Osteoblast (primary cell): ENCODE measurements around the gene ZCCHC24. TPM values are rescaled to one million over a fixed set of nuclear protein-coding genes. Genes with fewer than 3 reads are reported as not detected.
"Not testable (repeated sequence)": the region's sequence is repeated elsewhere in the genome, so short reads cannot be mapped to it uniquely, and the experiment has no call there.

Source experiments
- DNase-seq: peaks from one replicate; pipeline ENCODE4 v3.0.0; 2011; ENCODE audit warnings: low spot score, mixed read lengths; ENCODE audit not compliant: insufficient read length; ENCODE audit errors: missing footprints
- H2AFZ ChIP-seq: 2 replicates; pipeline ENCODE4 v1.6.0; 2011; ENCODE audit warnings: mild to moderate bottlenecking, low read length
- H3K27ac ChIP-seq: 2 replicates; pipeline ENCODE4 v1.5.1; 2011; ENCODE audit warnings: mild to moderate bottlenecking, low read depth, low read length, moderate library complexity
- H3K27me3 ChIP-seq: 2 replicates; pipeline ENCODE4 v1.6.0; 2012; ENCODE audit warnings: mild to moderate bottlenecking, control low read depth, inconsistent platforms, low read length, moderate library complexity; ENCODE audit not compliant: insufficient read depth
- H3K36me3 ChIP-seq: 2 replicates; pipeline ENCODE4 v1.5.1; 2011; ENCODE audit warnings: mild to moderate bottlenecking, low read length, control low read depth, moderate library complexity; ENCODE audit not compliant: insufficient read depth
- H3K4me1 ChIP-seq: 2 replicates; pipeline ENCODE4 v1.5.1; 2011; ENCODE audit warnings: mild to moderate bottlenecking, low read length, control low read depth, moderate library complexity; ENCODE audit not compliant: insufficient read depth
- H3K4me2 ChIP-seq: 2 replicates; pipeline ENCODE4 v1.6.0; 2011; ENCODE audit warnings: mild to moderate bottlenecking, low read length; ENCODE audit not compliant: insufficient read depth
- H3K4me3 ChIP-seq: fragments of 200-600 bp; sonication (generic); 3 replicates; pipeline ENCODE4 v1.5.1; 2012; ENCODE audit warnings: mild to moderate bottlenecking, low read length, inconsistent platforms; ENCODE audit not compliant: insufficient read depth
- H3K79me2 ChIP-seq: 2 replicates; pipeline ENCODE4 v1.6.0; 2012; ENCODE audit warnings: mild to moderate bottlenecking, low read length, control low read depth, inconsistent platforms; ENCODE audit not compliant: insufficient read depth
- H3K9me3 ChIP-seq: 2 replicates; pipeline ENCODE4 v1.5.1; 2011; ENCODE audit warnings: low read depth, low read length, control low read depth
- H4K20me1 ChIP-seq: 2 replicates; pipeline ENCODE4 v1.6.0; 2012; ENCODE audit warnings: mild to moderate bottlenecking, low read length, control low read depth; ENCODE audit not compliant: insufficient read depth
- total RNA-seq: library from RNA; depleted of rRNA; stranded (reverse); fragments of >200 nt; gene quantifications from 2 replicates; pipeline ENCODE4 v1.2.3, GENCODE V29; 2012
- TF ChIP-seq, protein P1 (sequence below): IDR thresholded peaks from 2 replicates; pipeline ENCODE4 v1.5.1; 2011; ENCODE audit warnings: mild to moderate bottlenecking, low read depth, low read length, moderate library complexity; ENCODE audit errors: extremely low read depth

The ZCCHC24 gene
- total RNA-seq, 1 donor = 48.5 TPM

DNA sequence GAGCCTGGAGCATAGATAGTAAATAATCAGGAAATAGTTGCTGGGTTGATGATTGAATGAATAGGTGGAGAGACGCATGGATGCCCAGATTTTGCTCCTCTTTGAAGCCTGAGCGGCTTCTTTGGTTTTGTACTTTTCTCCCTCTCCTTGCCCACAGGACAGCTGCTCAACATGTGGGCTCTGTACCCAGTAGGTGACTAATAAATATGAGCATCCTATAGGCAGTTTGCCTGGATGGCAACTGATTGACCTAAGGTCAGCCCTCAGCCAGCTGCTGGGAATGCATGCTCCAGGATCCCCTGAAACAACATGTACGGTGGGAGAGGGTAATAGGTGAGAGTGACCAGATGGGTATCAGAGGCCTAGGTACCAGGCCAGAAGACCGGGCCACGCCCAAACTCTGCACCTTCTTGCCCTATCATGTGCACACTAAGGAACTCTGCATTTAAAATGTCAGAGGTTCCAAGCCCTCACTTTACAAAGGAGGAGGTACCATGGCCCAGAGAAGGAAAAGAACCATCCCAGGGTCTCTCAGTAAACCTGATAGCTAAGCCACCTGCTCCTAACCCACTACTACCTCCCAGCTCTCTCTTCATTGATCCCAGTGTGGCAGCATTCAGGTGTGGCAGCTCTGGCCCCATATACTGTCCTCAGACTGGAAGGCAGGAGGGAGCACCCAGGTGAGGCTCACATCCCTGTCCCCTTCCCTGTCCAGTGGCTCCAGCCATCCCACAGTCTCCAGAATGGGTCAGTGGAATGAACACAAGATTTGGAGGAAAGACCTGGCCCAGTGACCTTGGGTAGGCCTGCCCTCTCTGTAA is 2.7 kb upstream of the ZCCHC24 start:
- TF ChIP-seq, protein P1, sequence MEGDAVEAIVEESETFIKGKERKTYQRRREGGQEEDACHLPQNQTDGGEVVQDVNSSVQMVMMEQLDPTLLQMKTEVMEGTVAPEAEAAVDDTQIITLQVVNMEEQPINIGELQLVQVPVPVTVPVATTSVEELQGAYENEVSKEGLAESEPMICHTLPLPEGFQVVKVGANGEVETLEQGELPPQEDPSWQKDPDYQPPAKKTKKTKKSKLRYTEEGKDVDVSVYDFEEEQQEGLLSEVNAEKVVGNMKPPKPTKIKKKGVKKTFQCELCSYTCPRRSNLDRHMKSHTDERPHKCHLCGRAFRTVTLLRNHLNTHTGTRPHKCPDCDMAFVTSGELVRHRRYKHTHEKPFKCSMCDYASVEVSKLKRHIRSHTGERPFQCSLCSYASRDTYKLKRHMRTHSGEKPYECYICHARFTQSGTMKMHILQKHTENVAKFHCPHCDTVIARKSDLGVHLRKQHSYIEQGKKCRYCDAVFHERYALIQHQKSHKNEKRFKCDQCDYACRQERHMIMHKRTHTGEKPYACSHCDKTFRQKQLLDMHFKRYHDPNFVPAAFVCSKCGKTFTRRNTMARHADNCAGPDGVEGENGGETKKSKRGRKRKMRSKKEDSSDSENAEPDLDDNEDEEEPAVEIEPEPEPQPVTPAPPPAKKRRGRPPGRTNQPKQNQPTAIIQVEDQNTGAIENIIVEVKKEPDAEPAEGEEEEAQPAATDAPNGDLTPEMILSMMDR = no peak
- DNase-seq = no peak
- Histone ChIP-seq H3K4me3 (no peak overlapping the region), H3K4me1 (peaks cover 21% of the 10 kb centered on the region), H3K9me3 (no peaks in the 10 kb centered on the region), H3K27me3 (no peaks in the 10 kb centered on the region), H3K27ac (no peak overlapping the region), H3K36me3 (no peaks in the 10 kb centered on the region), H2AFZ (no peak overlapping the region), H4K20me1 (peaks cover 12% of the 10 kb centered on the region), H3K79me2 (peaks cover 17% of the 10 kb centered on the region), H3K4me2 (no peak overlapping the region)

DNA sequence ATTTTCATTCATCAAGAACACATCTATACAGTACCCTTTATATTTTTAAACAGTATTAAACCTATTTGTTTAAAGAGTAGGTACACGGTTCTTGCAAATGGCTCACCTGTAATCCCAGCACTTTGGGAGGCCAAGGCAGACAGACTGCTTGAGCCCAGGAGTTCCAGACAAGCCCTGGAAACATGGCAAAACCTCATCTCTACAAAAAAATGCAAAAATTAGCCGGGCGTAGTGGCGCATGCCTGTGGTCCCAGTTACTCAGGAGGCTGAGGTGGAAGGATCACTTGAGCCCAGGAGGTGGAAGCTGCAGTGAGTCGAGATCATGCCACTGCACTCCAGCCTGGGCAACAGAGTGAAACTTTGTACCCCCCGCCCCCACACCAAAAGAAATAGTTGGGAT is 1.8 kb upstream of the ZCCHC24 start:
- H3K4me2 ChIP-seq = peak overlapping the region; percentile 100

GRCh38 chr10:79446758-79447084 is 1.3 kb upstream of the ZCCHC24 start:
- H3K4me1 ChIP-seq = peaks cover 29% of the 10 kb centered on the region
- no peak overlapping the region for H3K27ac ChIP-seq
- peak overlapping the region; percentile 71 for H3K4me3 ChIP-seq
- H3K79me2 ChIP-seq = peaks cover 31% of the 10 kb centered on the region
- peak overlapping the region; percentile 64 for H2AFZ ChIP-seq
- peak overlapping the region; percentile 100 for H3K4me2 ChIP-seq
- H3K9me3 ChIP-seq = no peaks in the 10 kb centered on the region
- peaks cover 21% of the 10 kb centered on the region for H4K20me1 ChIP-seq
- TF ChIP-seq, protein P1 = no peak
- no peak for DNase-seq
- no peaks in the 10 kb centered on the region for H3K27me3 ChIP-seq
- H3K36me3 ChIP-seq = no peaks in the 10 kb centered on the region

More for the DNA sequence above, 1.8 kb upstream of the ZCCHC24 start:
- Histone ChIP-seq H4K20me1 (peaks cover 17% of the 10 kb centered on the region), H3K4me1 (peaks cover 29% of the 10 kb centered on the region), H3K79me2 (peaks cover 25% of the 10 kb centered on the region)
- H3K9me3 ChIP-seq, H3K4me3 ChIP-seq, H2AFZ ChIP-seq, H3K27me3 ChIP-seq, DNase-seq, H3K36me3 ChIP-seq, H3K27ac ChIP-seq: not testable (repeated sequence)

DNA sequence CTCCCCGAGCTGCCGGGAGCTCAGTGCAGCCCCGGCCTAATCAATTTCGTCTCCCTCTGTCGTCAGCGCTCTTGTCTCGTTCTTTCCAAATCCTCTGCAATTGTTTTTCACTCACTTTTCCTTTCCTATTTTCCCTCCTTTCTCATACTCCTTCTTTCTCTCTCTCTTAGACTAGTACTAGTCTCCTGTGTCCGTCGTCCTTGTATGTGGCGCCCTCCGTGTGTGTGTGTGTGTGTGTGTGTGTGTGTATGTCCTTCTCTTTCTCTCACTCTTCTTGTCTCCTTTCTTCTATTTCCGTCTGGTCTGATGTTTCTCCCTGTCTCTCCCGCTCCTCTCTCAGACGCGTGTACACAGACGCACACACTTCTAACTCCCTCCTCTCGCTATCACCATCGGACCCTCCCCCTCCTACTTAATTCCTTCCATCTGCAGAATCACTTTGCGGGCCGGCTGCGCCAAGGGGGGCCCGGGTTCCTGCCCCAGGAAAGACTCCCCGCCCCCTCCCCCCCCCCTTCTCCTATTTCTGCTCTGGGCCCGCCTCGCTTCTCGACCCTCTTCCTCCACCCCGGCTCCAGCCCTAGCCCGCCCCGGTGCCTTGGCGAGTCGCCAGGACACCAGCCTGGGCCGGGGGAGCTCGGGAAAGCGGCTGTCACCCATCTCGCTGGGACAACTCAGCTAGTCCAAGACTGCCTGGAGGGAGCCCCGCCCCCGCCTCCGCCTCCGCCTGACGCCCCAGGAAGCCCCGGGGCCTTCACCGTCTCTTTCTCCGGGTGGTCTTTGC is 743 bp upstream of the ZCCHC24 start:
- DNase-seq = peak; percentile 91
- no peaks in the 10 kb centered on the region for H3K36me3 ChIP-seq
- TF ChIP-seq, protein P1 = no peak
- peaks cover 27% of the 10 kb centered on the region for H4K20me1 ChIP-seq
- peaks cover 31% of the 10 kb centered on the region for H3K4me1 ChIP-seq
- H2AFZ ChIP-seq = peak overlapping the region; percentile 93
- no peaks in the 10 kb centered on the region for H3K27me3 ChIP-seq
- H3K9me3 ChIP-seq = no peaks in the 10 kb centered on the region
- peaks cover 36% of the 10 kb centered on the region for H3K79me2 ChIP-seq
- H3K27ac ChIP-seq = peak overlapping the region; percentile 86
- peak overlapping the region; percentile 71 for H3K4me3 ChIP-seq
- H3K4me2 ChIP-seq = peak overlapping the region; percentile 100
